GM12891 (cell line): ENCODE data around the gene MAP1B.

Experiments
- POLR2A ChIP-seq: IDR thresholded peaks from 2 replicates; pipeline ENCODE4 v1.6.1; 2011; ENCODE audit warnings: low read depth, low read length, control low read depth
- POLR2AphosphoS5 ChIP-seq: IDR thresholded peaks from 2 replicates; pipeline ENCODE4 v1.6.1; 2011; ENCODE audit warnings: low read depth, low read length, control low read depth
- TAF1 ChIP-seq: IDR thresholded peaks from 2 replicates; pipeline ENCODE4 v1.6.1; 2011; ENCODE audit warnings: low read depth, low read length, control low read depth

DNA sequence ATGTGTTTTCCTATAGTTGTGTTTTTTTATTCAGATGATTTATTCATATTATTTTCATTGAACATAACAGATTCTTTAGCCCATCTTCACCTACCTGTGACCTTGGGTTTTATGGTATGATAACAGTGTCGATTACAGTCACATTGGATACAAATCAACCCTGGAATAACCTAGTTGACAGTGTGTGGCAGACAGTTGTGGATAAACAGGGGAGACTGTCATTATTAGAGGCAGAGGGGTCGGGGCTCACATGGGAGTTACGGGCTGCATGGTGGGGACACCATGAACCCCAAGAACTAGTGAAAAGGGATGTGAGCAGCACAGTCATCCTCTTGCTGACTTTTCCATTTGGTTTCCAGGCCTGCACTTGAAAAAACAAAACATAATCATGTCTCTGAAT is 29.9 kb upstream of the MAP1B start:
- TF ChIP-seq POLR2AphosphoS5 (no peak), POLR2A (no peak), TAF1 (no peak)
